Hepatocyte (in vitro differentiated cells): ENCODE data around the gene CARD8.

Experiments
- CTCF ChIP-seq: fragments of 200-600 bp; sonication (generic); IDR thresholded peaks from 2 replicates; pipeline ENCODE4 v1.5.1; 2016; ENCODE audit warnings: antibody characterized with exemption, mild to moderate bottlenecking; ENCODE audit not compliant: poor library complexity
- EZH2 ChIP-seq: fragments of 200-600 bp; sonication (generic); IDR thresholded peaks from 2 replicates; pipeline ENCODE4 v1.6.1; 2016; ENCODE audit warnings: antibody characterized with exemption, mild to moderate bottlenecking, borderline replicate concordance

DNA sequence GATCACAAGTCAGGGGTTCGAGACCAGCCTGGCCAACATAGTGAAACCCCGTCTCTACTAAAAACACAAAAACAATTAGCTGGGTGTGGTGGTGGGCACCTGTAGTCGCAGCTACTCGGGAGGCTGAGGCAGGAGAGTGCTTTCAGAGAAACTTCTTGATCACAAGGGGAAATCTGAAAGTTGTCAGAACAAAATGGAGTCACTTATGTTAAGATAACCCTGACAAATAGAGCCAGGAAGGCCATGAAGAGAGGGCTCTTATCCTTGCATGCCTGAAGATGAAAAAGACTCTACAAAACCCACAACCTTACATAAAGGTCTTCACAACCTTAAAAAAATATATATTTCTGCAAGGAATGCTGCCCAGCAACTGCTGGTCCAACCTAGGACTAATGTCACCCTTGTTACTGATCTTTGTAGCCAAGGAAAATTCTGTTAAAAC lies 1.2 kb downstream of the CARD8 start:
- no peak for TF ChIP-seq CTCF
- TF ChIP-seq EZH2: no peak
